Measurements from ENCODE around the gene LRRC17. TPM values are rescaled to one million over a fixed set of nuclear protein-coding genes. Genes with fewer than 3 reads are reported as not detected.

The LRRC17 gene
- total and polyA plus RNA-seq, 4 experiments from 2014 or later = 0.26 to 0.72 (median 0.52) TPM; not detected in 1

- Histone ChIP-seq H3K9me3 (ENCODE audit: control insufficient read depth in 1 of 2, low read length in 2 of 2) (no peaks in the 10 kb centered on the region), H3K36me3 (ENCODE audit: insufficient read depth, low read length) (no peaks in the 10 kb centered on the region), H3K4me3 (ENCODE audit: low read length in 2 of 2) (no peak overlapping the region), H3K27ac (ENCODE audit: low read depth, low read length) (no peak overlapping the region), H3K4me1 (ENCODE audit: insufficient read depth, low read length) (no peaks in the 10 kb centered on the region), H3K27me3 (ENCODE audit: insufficient read depth, low read length) (no peaks in the 10 kb centered on the region)
- no peaks in the 10 kb centered on the region for H3K36me3 Mint-ChIP-seq
- intact Hi-C loops (cut with micrococcal nuclease) = no loop called here
- no peak overlapping the region for H3K4me3 Mint-ChIP-seq
- H3K9me3 Mint-ChIP-seq = no peaks in the 10 kb centered on the region
- H3K27me3 Mint-ChIP-seq = no peaks in the 10 kb centered on the region
- CTCF ChIA-PET (ENCODE audit: partially characterized antibody) = no interaction called here
- H3K27ac Mint-ChIP-seq = no peak overlapping the region
- DNase-seq = no peak
- POLR2A ChIA-PET (ENCODE audit: partially characterized antibody) = no interaction called here
- H3K4me1 Mint-ChIP-seq = no peaks in the 10 kb centered on the region
These were observed 21.4 kb downstream of the LRRC17 start for GRCh38 chr7:102934239-102934638.

GRCh38 chr7:102934701-102935100 is 21.9 kb downstream of the LRRC17 start:
- intact Hi-C loops (cut with micrococcal nuclease) = no loop called here
- no peak overlapping the region for H3K27ac Mint-ChIP-seq
- no peaks in the 10 kb centered on the region for H3K27me3 Mint-ChIP-seq
- POLR2A ChIA-PET (ENCODE audit: partially characterized antibody) = no interaction called here
- no peak overlapping the region for H3K4me3 ChIP-seq (ENCODE audit: low read length in 2 of 2)
- no peak overlapping the region for H3K4me3 Mint-ChIP-seq
- H3K4me1 Mint-ChIP-seq = no peaks in the 10 kb centered on the region
- H3K36me3 Mint-ChIP-seq = no peaks in the 10 kb centered on the region
- no peaks in the 10 kb centered on the region for H3K9me3 Mint-ChIP-seq
- H3K27ac ChIP-seq (ENCODE audit: low read depth, low read length) = no peak overlapping the region
- DNase-seq = no peak
- CTCF ChIA-PET (ENCODE audit: partially characterized antibody) = no interaction called here
- H3K27me3 ChIP-seq (ENCODE audit: insufficient read depth, low read length) = no peaks in the 10 kb centered on the region
- H3K9me3 ChIP-seq (ENCODE audit: control insufficient read depth in 1 of 2, low read length in 2 of 2) = no peaks in the 10 kb centered on the region
- no peaks in the 10 kb centered on the region for H3K36me3 ChIP-seq (ENCODE audit: insufficient read depth, low read length)
- H3K4me1 ChIP-seq (ENCODE audit: insufficient read depth, low read length) = no peaks in the 10 kb centered on the region

- Mint-ChIP-seq H3K9me3 (no peaks in the 10 kb centered on the region), H3K4me1 (no peaks in the 10 kb centered on the region), H3K27ac (no peak overlapping the region), H3K36me3 (no peaks in the 10 kb centered on the region), H3K4me3 (no peak overlapping the region), H3K27me3 (no peaks in the 10 kb centered on the region)
- no peaks in the 10 kb centered on the region for H3K27me3 ChIP-seq (ENCODE audit: insufficient read depth, low read length)
- intact Hi-C loops (cut with micrococcal nuclease) = no loop called here
- ChIA-PET CTCF (ENCODE audit: partially characterized antibody) (no interaction called here), POLR2A (ENCODE audit: partially characterized antibody) (no interaction called here)
- no peaks in the 10 kb centered on the region for H3K9me3 ChIP-seq (ENCODE audit: control insufficient read depth in 1 of 2, low read length in 2 of 2)
- H3K4me1 ChIP-seq (ENCODE audit: insufficient read depth, low read length) = no peaks in the 10 kb centered on the region
- no peak for DNase-seq
- no peak overlapping the region for H3K4me3 ChIP-seq (ENCODE audit: low read length in 2 of 2)
- H3K27ac ChIP-seq (ENCODE audit: low read depth, low read length) = no peak overlapping the region
- no peaks in the 10 kb centered on the region for H3K36me3 ChIP-seq (ENCODE audit: insufficient read depth, low read length)
These were observed 22.8 kb downstream of the LRRC17 start for GRCh38 chr7:102935450-102936115.

- H3K27me3 ChIP-seq (ENCODE audit: insufficient read depth, low read length) = no peaks in the 10 kb centered on the region
- POLR2A ChIA-PET (ENCODE audit: partially characterized antibody) = no interaction called here
- H3K9me3 Mint-ChIP-seq = no peaks in the 10 kb centered on the region
- intact Hi-C loops (cut with micrococcal nuclease) = no loop called here
- no peaks in the 10 kb centered on the region for H3K9me3 ChIP-seq (ENCODE audit: control insufficient read depth in 1 of 2, low read length in 2 of 2)
- H3K36me3 Mint-ChIP-seq = no peaks in the 10 kb centered on the region
- no peak overlapping the region for H3K4me3 ChIP-seq (ENCODE audit: low read length in 2 of 2)
- H3K4me1 ChIP-seq (ENCODE audit: insufficient read depth, low read length) = no peaks in the 10 kb centered on the region
- H3K36me3 ChIP-seq (ENCODE audit: insufficient read depth, low read length) = no peaks in the 10 kb centered on the region
- no peak overlapping the region for H3K27ac ChIP-seq (ENCODE audit: low read depth, low read length)
- H3K4me3 Mint-ChIP-seq = no peak overlapping the region
- DNase-seq = no peak
- CTCF ChIA-PET (ENCODE audit: partially characterized antibody) = no interaction called here
- H3K4me1 Mint-ChIP-seq = peaks cover 0 to 2% (median 0%) of the 10 kb centered on the region in 4 donors
- H3K27me3 Mint-ChIP-seq = no peaks in the 10 kb centered on the region
- H3K27ac Mint-ChIP-seq = no peak overlapping the region
These were observed 25.9 kb downstream of the LRRC17 start for GRCh38 chr7:102938679-102939078.

- intact Hi-C loops (cut with micrococcal nuclease) = no loop called here
- Mint-ChIP-seq H3K27me3 (no peaks in the 10 kb centered on the region), H3K9me3 (no peaks in the 10 kb centered on the region), H3K27ac (no peak overlapping the region), H3K4me1 (peaks cover 0 to 2% (median 0%) of the 10 kb centered on the region in 4 donors), H3K4me3 (no peak overlapping the region), H3K36me3 (no peaks in the 10 kb centered on the region)
- Histone ChIP-seq H3K36me3 (ENCODE audit: insufficient read depth, low read length) (no peaks in the 10 kb centered on the region), H3K27ac (ENCODE audit: low read depth, low read length) (no peak overlapping the region), H3K27me3 (ENCODE audit: insufficient read depth, low read length) (no peaks in the 10 kb centered on the region), H3K4me1 (ENCODE audit: insufficient read depth, low read length) (no peaks in the 10 kb centered on the region), H3K9me3 (ENCODE audit: control insufficient read depth in 1 of 2, low read length in 2 of 2) (no peaks in the 10 kb centered on the region), H3K4me3 (ENCODE audit: low read length in 2 of 2) (no peak overlapping the region)
- DNase-seq = no peak
- CTCF ChIA-PET (ENCODE audit: partially characterized antibody) = no interaction called here
- POLR2A ChIA-PET (ENCODE audit: partially characterized antibody) = no interaction called here
These were observed 29.5 kb downstream of the LRRC17 start for GRCh38 chr7:102942181-102942866.

- intact Hi-C loops (cut with micrococcal nuclease) = no loop called here
- no peaks in the 10 kb centered on the region for H3K36me3 ChIP-seq (ENCODE audit: insufficient read depth, low read length)
- H3K27ac ChIP-seq (ENCODE audit: low read depth, low read length) = no peak overlapping the region
- no peaks in the 10 kb centered on the region for H3K4me1 ChIP-seq (ENCODE audit: insufficient read depth, low read length)
- ChIA-PET POLR2A (ENCODE audit: partially characterized antibody) (no interaction called here), CTCF (ENCODE audit: partially characterized antibody) (no interaction called here)
- Mint-ChIP-seq H3K36me3 (no peaks in the 10 kb centered on the region), H3K9me3 (no peaks in the 10 kb centered on the region), H3K4me3 (no peak overlapping the region), H3K27ac (no peak overlapping the region), H3K27me3 (no peaks in the 10 kb centered on the region), H3K4me1 (peaks cover 0 to 2% (median 0%) of the 10 kb centered on the region in 4 donors)
- no peaks in the 10 kb centered on the region for H3K27me3 ChIP-seq (ENCODE audit: insufficient read depth, low read length)
- H3K9me3 ChIP-seq (ENCODE audit: control insufficient read depth in 1 of 2, low read length in 2 of 2) = no peaks in the 10 kb centered on the region
- no peak for DNase-seq
- no peak overlapping the region for H3K4me3 ChIP-seq (ENCODE audit: low read length in 2 of 2)
These were observed 30.1 kb downstream of the LRRC17 start for GRCh38 chr7:102942868-102943267.

- Mint-ChIP-seq H3K36me3 (no peaks in the 10 kb centered on the region), H3K4me1 (peaks cover 0 to 2% (median 0%) of the 10 kb centered on the region in 4 donors), H3K4me3 (no peak overlapping the region), H3K27me3 (no peaks in the 10 kb centered on the region), H3K27ac (no peak overlapping the region), H3K9me3 (no peaks in the 10 kb centered on the region)
- intact Hi-C loops (cut with micrococcal nuclease) = no loop called here
- H3K4me1 ChIP-seq (ENCODE audit: insufficient read depth, low read length) = no peaks in the 10 kb centered on the region
- no peaks in the 10 kb centered on the region for H3K36me3 ChIP-seq (ENCODE audit: insufficient read depth, low read length)
- ChIA-PET CTCF (ENCODE audit: partially characterized antibody) (no interaction called here), POLR2A (ENCODE audit: partially characterized antibody) (no interaction called here)
- DNase-seq = no peak
- no peaks in the 10 kb centered on the region for H3K27me3 ChIP-seq (ENCODE audit: insufficient read depth, low read length)
- H3K9me3 ChIP-seq (ENCODE audit: control insufficient read depth in 1 of 2, low read length in 2 of 2) = no peaks in the 10 kb centered on the region
- no peak overlapping the region for H3K27ac ChIP-seq (ENCODE audit: low read depth, low read length)
- no peak overlapping the region for H3K4me3 ChIP-seq (ENCODE audit: low read length in 2 of 2)
These were observed 30.8 kb downstream of the LRRC17 start for GRCh38 chr7:102943423-102944169.

Measured in CD4-positive, alpha-beta memory T cell (primary cell).